ENCODE data around the gene RRAD.

GRCh38 chr16:66891360-66891759, 34.0 kb downstream of the RRAD start:
- no peak for TF ChIP-seq POLR2A (IDR thresholded peaks at IDR 0.05; ENCODE audit: low read length)
- TF ChIP-seq GATA1 (IDR thresholded peaks at IDR 0.05; ENCODE audit: low read depth, low read length): no peak

Measured in erythroblast (primary cell).